ENCODE results near the gene KRT77.
"Not testable (repeated sequence)": the region's sequence is repeated elsewhere in the genome, so short reads cannot be mapped to it uniquely, and the experiment has no call there.

KRT77 gene

DNA sequence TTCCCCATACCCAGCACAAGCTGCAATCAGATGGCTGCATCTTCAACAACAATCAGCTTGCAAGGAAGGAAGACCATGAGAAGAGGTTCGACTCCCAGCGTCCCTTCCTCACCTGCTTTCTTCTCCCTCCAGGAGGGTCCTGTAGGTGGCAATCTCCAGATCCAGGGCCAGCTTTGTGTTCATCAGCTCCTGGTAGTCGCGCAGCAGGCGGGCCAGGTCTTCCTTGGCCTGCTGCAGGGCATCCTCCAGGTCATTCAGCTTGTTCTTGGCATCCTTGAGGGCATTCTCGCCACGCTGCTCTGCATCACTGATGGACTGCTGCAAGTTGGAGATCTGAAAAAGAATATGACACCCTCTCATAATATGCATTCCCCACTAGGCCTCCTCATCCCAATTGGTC is 27.2 kb downstream of the KRT77 start:
- no peak for DNase-seq (ENCODE audit: low read depth in 2 of 2)

DNA sequence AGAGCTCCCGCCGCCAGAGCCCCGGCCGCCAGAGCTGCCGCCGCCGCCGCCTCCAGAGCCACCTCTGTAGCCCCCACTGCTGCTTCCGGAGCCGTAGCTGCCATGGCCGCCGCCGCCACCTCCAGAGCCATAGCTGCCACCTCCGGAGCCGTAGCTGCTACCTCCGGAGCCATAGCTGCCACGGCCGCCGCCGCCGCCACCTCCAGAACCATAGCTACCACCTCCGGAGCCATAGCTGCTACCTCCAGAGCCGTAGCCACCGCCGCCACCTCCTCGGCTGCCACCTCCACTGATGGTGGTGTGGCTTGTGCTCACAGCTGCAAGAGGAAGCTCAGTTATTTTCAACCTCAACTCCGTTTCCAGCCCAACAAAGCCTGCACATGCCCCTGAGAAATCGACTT is 28.0 kb downstream of the KRT77 start:
- DNase-seq (ENCODE audit: low read depth in 2 of 2): no peak

DNA sequence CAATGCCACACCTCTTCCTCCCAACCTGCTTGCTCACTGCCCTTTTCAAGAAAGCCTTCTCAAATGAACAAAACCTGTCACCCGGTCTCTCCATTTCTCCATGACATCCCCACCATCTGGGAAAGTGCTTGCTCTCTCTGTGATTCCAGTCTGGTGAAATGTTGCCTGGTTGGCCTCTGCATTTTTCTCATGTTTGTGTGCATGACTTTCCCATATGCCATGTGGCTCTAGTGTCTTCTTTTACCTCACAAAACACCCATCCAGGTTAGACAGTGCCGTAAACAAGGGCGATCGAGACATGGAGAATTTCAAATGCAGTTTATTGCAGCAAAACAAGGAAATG is 28.9 kb downstream of the KRT77 start:
- no peak for DNase-seq (ENCODE audit: low read depth in 2 of 2)

DNA sequence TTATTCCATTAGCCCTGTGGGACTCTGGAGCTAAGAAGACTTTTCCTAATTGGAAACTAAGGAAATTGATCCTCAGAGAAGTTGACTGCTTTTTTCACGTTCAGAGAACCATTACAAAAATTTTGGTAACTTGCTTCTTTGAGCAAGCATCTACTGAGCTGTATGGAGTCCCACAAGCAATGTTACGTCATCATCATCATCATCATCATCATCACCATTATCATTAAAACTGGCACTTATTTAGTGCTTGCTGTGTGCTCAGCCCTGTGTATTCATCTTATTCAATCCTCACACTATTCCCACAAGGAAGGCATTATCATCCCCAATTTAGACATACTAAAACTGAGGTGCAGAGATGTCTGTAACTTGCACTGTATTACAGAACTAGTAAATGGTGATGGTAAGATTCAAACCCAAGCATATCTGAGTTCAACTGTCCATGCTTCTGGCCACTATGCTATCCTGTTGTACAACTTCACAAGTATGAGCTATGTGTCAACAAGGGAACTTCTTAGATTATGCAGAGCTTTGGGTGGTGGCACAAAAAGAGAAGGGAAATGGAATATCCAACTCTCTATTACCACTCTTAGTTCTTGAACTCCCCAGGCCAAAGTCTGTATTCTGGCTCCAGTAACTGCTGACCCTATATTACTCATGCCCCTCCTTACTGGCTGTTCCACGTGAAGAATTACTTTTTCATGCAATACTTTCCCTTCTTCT is 29.5 kb downstream of the KRT77 start:
- no peak for DNase-seq (ENCODE audit: low read depth in 2 of 2)

DNA sequence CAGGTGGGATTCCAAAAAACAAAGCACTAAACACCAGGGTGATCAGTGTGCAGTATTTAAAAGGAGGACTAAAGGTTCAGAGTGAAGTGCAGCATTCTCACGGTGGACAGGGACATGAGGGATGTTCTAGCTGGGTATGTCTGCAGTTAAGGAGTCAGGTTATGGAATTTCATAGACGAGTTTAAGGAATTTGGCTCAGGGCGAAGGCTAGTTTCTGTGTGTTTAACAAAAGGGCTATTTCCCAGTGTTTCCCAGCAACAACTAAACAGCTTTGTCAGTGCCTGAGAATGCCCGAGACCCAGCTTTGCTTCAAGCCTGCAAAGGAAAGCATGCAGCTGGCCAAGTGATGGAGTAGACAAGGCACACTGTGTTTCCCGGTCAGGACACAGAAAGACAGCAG is 30.1 kb downstream of the KRT77 start:
- no peak for DNase-seq (ENCODE audit: low read depth in 2 of 2)

DNA sequence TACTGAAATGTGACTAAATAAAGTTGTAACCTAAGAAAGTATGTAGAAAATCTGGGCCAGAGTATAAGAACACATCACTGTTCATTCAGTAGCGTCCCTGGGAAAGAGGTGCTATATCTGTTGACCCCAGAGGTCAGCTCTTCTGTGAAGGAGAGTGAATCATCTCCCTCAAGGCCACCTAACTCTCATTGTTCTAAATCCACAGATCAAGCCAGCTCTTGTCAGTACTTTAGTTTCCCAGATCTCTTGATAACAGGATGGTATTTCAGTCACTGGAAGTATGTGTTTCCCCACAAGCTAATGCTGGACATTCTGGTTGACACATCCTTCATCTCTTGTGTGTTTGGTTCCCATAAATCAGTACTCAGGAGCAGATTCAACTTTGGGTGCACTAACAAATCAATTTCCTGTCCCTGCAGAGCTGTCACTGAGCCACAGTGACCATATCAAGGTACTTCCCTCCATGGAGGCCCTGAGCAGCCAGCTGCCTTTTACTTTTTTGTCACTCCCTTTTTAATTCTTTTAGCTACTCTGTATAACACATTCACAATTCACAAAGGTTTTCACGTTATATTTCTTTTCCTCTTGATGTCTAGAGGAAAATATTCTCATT is 30.9 kb downstream of the KRT77 start:
- DNase-seq (ENCODE audit: low read depth in 2 of 2): no peak

DNA sequence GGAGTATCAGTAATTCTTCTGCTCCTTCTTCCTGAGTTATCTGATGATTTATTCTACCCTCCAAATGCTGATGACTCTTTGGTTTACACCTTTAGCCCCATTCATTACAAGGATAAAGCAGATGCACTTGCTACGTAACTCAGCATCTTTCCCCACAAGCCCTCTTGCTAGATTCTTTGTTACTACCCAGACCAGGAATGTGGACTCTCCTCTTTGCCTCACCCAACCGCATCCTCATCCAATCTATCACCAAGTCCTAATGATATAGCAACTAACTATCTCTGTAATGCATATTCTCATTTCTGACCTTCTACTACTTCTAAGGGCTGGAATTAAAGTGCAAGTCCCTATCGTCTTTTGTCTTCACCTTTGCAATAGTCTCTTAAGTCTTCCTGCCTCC is 32.4 kb downstream of the KRT77 start:
- DNase-seq (ENCODE audit: low read depth in 2 of 2): no peak

DNA sequence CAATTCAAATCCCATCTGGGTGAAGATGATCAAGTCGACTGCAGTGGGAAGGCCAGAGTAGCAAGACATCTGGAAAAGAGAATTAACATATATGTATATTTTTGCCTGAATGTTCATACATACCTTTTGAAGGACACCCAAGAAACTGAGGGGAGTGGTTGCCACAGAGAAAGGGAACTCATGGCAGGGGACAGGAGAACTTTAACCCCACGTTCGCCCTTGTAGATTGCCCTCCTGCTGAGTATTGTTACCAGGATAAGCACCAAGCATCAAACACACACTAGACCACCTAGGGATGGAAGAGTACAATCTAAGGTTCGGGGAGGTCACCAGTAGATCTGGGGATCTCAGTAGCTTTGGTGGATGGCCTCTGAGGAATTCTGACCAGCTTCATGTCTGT is 32.8 kb downstream of the KRT77 start:
- no peak for DNase-seq (ENCODE audit: low read depth in 2 of 2)

DNA sequence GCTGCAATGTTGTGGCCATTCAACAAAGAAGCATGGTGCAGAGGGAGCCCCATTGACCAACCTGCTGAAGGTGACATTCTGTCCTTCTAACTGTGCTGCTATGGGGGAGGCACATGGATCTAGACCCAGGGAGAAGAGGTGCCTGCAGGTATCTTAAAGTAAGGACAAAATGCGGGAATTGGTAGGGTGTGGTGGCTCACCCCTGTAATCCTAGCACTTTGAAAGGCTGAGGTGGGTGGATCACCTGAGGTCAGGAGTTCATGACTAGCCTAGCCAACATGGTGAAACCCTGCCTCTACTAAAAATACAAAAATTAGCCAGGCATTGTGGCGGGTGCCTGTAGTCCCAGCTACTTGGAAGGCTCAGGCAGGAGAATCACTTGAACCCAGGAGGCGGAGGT is 33.4 kb downstream of the KRT77 start:
- not testable (repeated sequence) for DNase-seq (ENCODE audit: low read depth in 2 of 2)

DNA sequence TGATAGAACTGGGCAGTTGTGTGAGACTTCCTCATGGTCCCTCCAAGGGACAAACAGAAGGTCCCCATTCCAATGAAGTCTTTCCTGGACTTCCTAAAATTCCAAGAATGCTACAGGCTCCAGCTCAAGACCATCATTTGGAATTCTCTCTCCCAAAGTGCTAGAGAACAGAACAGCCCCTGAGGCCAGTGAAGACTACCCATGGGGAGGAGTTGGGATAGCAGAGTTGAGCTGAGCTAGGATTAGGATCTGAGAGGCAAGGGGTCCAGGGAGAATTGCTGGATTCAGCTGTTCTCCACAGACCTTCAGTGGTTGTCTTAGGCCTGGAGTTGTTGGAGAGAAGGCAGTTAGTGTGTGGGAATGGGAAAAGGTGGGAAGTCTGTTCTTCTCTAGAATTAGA is 33.9 kb downstream of the KRT77 start:
- DNase-seq (ENCODE audit: low read depth in 2 of 2): no peak

DNA sequence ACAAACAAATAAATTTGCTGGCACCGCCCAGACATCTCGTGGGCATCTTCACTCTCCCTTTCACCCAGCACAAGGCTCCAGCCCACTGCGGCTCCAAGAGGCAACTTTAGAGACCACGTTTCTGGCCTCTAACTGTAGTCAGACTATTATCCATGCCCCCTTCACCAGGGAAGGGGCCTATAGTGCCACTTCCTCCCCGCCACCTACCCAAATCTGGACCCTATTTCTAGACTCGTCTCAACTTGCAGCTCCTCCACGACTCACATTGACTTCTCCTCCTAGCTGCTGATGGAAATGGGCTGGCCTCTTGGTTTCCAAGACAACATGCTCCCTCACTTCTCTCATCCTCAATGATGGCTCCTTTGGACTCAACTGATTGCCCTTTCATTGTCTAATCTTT is 35.4 kb downstream of the KRT77 start:
- no peak for DNase-seq (ENCODE audit: low read depth in 2 of 2)

DNA sequence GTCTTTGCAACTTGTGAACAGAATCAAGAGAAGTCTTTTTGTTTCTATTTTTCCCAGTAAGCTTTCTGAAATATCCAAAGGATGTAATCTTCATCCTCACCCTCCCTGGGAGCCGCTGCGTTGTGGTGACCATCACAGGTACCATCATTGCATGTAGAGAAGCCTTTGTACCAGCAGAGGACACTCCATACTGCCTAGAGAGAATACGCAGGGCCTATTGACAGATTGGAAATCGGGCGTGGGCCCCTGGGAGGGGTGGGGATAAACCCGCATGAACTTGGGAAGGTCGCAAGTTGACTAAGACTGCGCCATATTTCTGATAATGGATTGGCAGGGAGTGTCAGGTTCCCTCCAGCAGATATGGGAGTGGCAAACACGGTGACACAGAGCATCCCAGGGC is 35.8 kb downstream of the KRT77 start:
- DNase-seq (ENCODE audit: low read depth in 2 of 2): no peak

DNA sequence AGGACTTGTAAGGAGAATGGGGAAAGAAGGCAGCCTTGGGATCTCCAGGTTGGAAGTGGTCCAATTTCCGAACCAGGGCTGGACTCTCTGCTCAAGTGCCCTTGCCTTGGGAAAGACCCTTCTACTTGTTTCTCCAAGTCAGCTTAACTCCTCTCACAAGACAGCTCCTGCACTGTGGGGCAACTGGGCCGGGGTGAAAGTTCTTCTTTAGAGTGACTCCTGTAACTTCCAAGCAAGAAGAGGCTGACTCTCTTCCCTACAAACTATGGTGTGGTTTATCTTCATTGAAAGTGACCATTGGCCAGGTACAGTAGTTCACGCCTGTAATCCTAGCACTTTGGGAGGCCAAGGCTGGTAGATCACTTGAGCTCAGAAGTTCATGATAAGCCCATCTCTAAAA is 36.9 kb downstream of the KRT77 start:
- no peak for DNase-seq (ENCODE audit: low read depth in 2 of 2)

DNA sequence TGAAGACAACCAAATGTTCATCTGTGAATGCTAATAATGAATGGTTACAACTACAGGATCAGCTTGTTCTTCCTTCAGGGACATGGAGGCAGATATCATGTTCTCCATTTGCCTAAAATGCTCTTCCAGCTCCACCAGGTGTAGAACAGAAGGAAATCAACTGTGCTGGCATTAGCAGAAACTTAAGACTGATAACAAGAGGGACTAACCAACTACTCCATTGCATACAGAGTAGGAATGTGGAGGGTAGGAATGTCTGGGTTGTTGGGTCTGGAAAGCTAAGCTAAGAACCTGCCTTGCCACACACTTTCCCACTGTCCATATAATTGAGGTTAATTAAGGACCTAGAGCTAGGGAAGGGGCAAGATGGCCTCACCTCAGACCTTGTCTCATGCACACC is 39.9 kb downstream of the KRT77 start:
- no peak for DNase-seq (ENCODE audit: low read depth in 2 of 2)

DNA sequence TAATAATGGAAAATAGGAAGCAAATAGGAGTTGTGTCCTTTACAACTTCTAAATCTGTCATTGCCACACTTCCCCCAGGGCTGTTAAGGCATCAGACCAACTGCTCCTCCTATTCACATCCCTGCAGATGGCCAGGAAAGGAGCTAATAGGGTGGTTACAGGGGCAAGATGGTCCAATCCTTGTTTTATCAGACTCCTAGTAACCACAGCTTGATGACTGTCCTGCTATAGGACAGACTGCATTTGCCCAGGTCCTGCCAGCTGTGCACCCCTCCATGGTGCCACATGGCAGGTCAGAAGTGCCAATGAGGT is 40.5 kb downstream of the KRT77 start:
- DNase-seq (ENCODE audit: low read depth in 2 of 2): no peak

DNA sequence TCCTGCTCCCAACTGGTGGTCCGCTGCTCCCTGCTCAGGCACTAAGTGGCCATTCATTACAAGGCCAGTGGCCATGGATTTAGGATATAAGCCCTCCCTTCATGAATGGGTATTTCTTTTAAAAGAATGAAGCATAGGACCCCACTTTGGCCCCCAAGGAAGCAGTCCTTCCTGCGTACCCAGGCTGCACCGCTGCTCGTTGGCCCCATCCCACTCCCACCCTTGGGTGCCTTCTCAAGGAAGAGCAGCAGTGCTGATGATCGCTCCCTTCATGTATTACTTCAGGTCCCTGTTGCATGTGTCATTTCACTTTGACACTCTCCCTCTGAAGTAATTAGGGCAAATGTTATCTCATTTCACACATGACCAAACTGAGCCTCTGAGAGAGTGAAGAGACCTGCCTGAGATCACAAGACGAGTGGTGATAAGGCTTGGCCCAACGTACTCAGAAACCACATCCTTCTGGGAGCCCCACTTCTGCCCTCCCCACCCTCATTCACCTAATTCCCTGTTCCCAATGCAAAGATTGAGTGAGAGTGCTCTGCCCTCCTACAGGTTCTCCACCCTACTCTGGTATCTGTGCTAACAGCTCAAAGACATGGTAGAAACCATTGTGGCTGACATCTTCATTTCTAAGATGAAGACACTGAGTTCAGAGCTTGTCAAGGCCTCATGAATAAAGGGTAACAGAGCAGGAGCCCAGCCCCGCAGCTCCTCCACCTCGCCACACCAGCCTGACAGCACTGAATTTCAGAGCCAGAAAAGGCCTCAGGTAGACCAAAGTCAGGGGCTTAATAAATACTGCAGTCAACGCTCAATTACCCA is 41.0 kb downstream of the KRT77 start:
- no peak for DNase-seq (ENCODE audit: low read depth in 2 of 2)

DNA sequence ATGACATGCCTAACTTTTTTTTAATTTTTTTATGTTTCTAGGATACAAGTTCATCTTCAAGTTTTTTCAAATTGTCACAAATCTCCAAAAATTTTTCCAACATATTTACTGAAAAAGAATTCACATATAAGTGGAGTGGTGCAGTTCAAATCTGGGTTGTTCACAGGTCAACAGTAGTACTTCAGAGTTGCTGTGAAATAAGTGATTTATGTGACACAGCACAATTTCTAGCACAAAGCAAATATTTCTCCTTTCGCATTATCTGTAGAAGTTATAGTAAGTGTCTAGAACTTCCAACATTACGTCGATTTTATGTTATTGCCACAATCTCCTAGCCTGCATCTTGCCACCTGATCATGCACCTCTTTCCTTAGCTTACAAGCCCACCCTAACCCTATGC is 41.7 kb downstream of the KRT77 start:
- DNase-seq (ENCODE audit: low read depth in 2 of 2): no peak

DNA sequence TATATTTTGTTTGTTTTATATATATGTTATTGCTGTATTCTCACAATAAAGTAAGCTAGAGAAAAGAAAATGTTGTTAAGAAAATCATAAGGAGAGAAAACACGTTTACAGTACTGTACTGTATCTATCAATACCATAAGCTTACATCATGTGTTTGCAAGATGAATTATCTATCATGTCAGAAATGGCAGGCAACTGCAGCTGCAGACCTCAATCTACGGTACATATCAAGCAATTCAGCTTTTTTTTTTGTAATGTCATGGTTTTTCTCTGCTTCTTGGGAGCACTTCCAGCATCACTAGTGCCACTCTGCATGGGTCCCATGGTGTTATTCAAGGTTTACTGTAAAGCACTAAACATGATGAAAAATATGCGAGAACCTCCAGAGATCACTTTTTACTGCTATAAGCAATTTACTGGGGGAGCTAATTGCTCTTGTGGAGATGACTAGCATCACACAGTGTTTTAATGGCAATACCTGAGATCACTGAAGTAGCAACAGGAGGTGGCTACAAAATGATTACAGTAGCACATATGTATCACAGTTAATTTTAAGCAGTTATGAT is 42.3 kb downstream of the KRT77 start:
- no peak for DNase-seq (ENCODE audit: low read depth in 2 of 2)

DNA sequence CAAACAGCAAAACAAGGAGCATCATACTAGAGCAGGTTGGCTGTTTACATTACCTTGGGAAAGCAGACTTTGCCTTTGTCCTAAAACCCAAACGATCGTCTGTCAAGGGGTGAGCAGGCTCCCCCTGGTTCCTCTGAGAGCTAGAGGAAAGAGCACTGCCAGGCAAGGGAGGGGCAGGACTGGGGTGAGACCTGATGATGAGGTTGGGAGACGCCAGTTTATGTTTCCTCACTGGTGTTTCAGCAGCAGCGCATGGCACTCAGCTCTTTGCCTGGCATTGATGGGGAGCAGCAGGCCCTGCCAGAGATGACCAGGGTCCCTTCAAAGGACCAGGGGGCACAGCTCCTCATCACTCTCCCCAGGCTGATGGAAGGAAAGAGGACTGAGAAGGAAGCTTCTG is 43.4 kb downstream of the KRT77 start:
- DNase-seq (ENCODE audit: low read depth in 2 of 2): no peak

DNA sequence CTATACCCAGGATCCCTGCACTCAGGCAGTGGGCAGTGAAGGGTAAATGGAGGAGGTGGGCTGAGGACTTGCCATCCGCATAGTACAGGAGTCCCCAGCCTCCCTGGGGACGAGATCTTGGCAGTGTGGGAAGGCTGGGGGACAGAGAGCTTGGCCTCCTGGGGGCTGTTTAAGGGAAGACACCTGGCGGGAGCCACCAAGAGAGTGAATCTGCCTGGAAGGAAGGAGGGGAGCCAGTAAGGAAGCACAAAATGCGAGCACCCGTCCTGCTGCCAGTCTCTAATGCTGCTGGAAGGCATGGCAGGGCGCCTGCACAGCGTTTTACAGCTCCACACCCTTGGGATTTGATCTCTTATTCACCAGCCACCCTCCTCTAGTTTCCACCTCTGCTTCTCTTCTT is 43.9 kb downstream of the KRT77 start:
- DNase-seq (ENCODE audit: low read depth in 2 of 2): no peak

DNA sequence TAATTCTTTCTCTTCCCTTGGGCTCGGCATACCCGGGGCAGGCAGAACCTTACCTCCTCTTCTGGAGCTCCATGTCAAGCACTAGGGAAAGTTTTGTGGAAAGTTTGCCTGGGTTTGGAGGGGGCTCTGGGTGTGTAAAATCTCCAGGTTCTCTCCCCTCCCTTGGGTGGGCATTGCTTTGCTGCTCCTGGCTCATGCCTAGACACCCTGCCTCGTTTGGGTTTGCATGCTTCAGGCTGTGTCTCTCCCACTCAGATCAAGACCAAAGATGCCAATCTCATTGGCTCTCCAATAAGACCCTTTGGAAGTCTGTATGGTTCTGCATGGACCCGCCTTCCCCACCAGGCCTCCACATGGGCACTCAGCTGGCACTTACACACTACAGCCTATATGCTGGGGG is 45.1 kb downstream of the KRT77 start:
- DNase-seq (ENCODE audit: low read depth in 2 of 2): no peak

DNA sequence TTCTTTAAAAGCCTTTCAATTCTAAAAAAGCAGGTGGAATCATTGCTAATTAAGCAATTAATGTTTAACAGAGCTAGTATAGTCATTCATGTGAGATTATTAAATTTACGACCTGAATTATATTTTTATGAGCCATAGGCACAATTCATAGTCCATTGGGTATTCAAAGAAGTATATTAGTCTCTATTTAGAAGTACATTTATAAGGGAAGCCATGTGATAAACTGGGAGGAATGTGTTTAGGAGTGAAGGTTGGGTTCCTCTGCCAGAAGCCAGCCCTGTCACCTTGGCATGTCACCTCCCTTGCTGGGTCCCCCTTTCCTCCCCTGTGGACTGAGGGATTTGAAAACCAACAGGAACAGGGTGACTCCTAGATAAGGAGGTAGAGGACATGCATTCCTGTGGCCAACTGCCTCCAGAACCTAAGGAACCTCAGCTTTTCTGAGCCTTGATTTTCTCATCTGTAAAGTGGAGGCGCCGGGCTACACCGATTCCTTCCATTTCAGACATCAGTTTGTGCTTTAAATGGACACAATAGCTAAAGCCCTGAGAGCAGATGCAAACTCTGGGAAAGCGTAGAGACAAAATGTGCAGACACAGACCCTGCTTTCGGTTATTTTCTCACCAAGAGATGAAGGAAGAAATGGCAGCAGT is 45.9 kb downstream of the KRT77 start:
- DNase-seq (ENCODE audit: low read depth in 2 of 2): no peak

DNA sequence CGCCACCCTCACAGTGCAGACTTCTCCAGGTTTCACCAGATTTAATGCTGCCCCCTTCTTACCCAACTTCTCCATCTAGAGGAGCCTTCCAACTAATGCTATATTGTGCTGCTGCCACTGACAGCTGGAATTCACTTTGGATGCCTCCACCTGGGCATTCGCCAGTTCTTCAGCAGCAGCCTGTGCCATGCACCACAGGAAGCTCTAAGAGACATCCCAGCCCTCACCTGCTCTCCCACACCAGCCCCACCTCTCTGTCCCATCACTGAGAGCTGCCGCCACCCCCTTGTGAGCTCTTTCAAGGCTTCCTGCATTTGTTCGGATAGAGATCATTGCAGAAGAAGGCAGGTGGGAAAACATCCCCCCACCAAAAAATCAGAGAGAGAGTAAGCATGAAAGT is 46.7 kb downstream of the KRT77 start:
- DNase-seq (ENCODE audit: low read depth in 2 of 2): no peak

Data from stimulated activated CD8-positive, alpha-beta memory T cell treated with anti-CD3 and anti-CD28 coated beads, Interleukin-7, amount 100 ng/mL, for 1 hour (primary cell).